Neural cell (in vitro differentiated cells): ENCODE results near the gene THADA.

Source experiments
- CTCF ChIP-seq: fragments of 450-650 bp; IDR thresholded peaks from 2 replicates; pipeline ENCODE4 v1.5.1; 2014; ENCODE audit warnings: antibody characterized with exemption, mild to moderate bottlenecking, moderate library complexity; ENCODE audit not compliant: poor library complexity, severe bottlenecking
- EP300 ChIP-seq: fragments of 450-650 bp; conservative IDR thresholded peaks from 2 replicates; pipeline ENCODE4 v1.6.1; 2014; ENCODE audit warnings: antibody characterized with exemption, mild to moderate bottlenecking, moderate library complexity; ENCODE audit not compliant: poor library complexity, severe bottlenecking
- EZH2 ChIP-seq: fragments of 200-600, 300-800 bp; shearing (Covaris generic), sonication (generic); IDR thresholded peaks from 2 replicates; pipeline ENCODE4 v1.6.1; 2014; ENCODE audit warnings: antibody characterized with exemption, low read length, borderline replicate concordance, mild to moderate bottlenecking; ENCODE audit not compliant: insufficient read depth, poor library complexity, severe bottlenecking
- MXI1 ChIP-seq: fragments of 450-650 bp; conservative IDR thresholded peaks from 2 replicates; pipeline ENCODE4 v1.6.1; 2014; ENCODE audit warnings: antibody characterized with exemption, mild to moderate bottlenecking; ENCODE audit not compliant: poor library complexity, severe bottlenecking
- POLR2AphosphoS5 ChIP-seq: IDR thresholded peaks from 2 replicates; pipeline ENCODE4 v1.6.1; 2012
- RAD21 ChIP-seq: fragments of 450-650 bp; conservative IDR thresholded peaks from 2 replicates; pipeline ENCODE4 v1.6.1; 2014; ENCODE audit warnings: antibody characterized with exemption, mild to moderate bottlenecking, moderate library complexity
- REST ChIP-seq: IDR thresholded peaks from 2 replicates; pipeline ENCODE4 v1.6.1; 2012; ENCODE audit warnings: borderline replicate concordance
- SMC3 ChIP-seq: fragments of 450-650 bp; conservative IDR thresholded peaks from 2 replicates; pipeline ENCODE4 v1.6.1; 2014; ENCODE audit warnings: antibody characterized with exemption, mild to moderate bottlenecking, moderate library complexity; ENCODE audit not compliant: poor library complexity
- TAF1 ChIP-seq: IDR thresholded peaks from 2 replicates; pipeline ENCODE4 v1.6.1; 2012; ENCODE audit warnings: low read depth

GRCh38 chr2:43347746-43348145 is 248.1 kb downstream of the THADA start:
- TF ChIP-seq CTCF = no peak
- no peak for TF ChIP-seq POLR2AphosphoS5
- no peak for TF ChIP-seq REST
- TF ChIP-seq EP300 = no peak
- no peak for TF ChIP-seq EZH2
- TF ChIP-seq TAF1 = no peak
- TF ChIP-seq MXI1 = no peak
- TF ChIP-seq RAD21 = no peak
- TF ChIP-seq SMC3 = no peak
